OCI-LY3 (cell line): ENCODE results near the gene ISX.
"Not testable (repeated sequence)": the region's sequence is repeated elsewhere in the genome, so short reads cannot be mapped to it uniquely, and the experiment has no call there.

Source experiments
- H2AFZ ChIP-seq: fragments of 200-600, 300-600 bp; shearing (Covaris generic); 2 replicates; pipeline ENCODE4 v1.6.0; 2014; ENCODE audit warnings: antibody characterized with exemption, low read depth, low read length
- H3K27ac ChIP-seq: fragments of 200-600, 300-600 bp; sonication (generic); 2 replicates; pipeline ENCODE4 v1.5.1; 2014; ENCODE audit warnings: mild to moderate bottlenecking, low read length, moderate library complexity, mixed read lengths
- H3K27me3 ChIP-seq: fragments of 200-600, 300-600 bp; sonication (generic); 2 replicates; pipeline ENCODE4 v1.6.1; 2014; ENCODE audit warnings: low read depth, low read length, mixed read lengths
- H3K36me3 ChIP-seq: fragments of 200-600, 300-600 bp; sonication (generic); replicated peaks from 2 replicates; pipeline ENCODE3; 2014; ENCODE audit warnings: low read depth, low read length, mixed read lengths
- H3K4me1 ChIP-seq: fragments of 300-600, 200-600 bp; sonication (generic); 2 replicates; pipeline ENCODE4 v1.6.1; 2014; ENCODE audit warnings: low read length, mixed read lengths
- H3K4me2 ChIP-seq: fragments of 200-600, 300-600 bp; sonication (generic); 2 replicates; pipeline ENCODE4 v1.6.1; 2014; ENCODE audit warnings: low read length, mixed read lengths
- H3K4me3 ChIP-seq: fragments of 300-600, 200-600 bp; sonication (generic); 2 replicates; pipeline ENCODE4 v1.5.1; 2014; ENCODE audit warnings: antibody characterized with exemption, mild to moderate bottlenecking, low read length, moderate library complexity
- H3K79me2 ChIP-seq: fragments of 300-600, 200-600 bp; shearing (Covaris generic); 2 replicates; pipeline ENCODE4 v1.6.1; 2014; ENCODE audit warnings: mild to moderate bottlenecking, low read length, mixed read lengths
- H3K9ac ChIP-seq: fragments of 300-600, 200-600 bp; shearing (Covaris generic); 2 replicates; pipeline ENCODE4 v1.6.0; 2014; ENCODE audit warnings: mild to moderate bottlenecking, low read length, moderate library complexity
- H3K9me3 ChIP-seq: fragments of 200-600, 300-600 bp; shearing (Covaris generic); 2 replicates; pipeline ENCODE4 v1.6.1; 2014; ENCODE audit warnings: low read length, mixed read lengths; ENCODE audit not compliant: insufficient read depth
- H4K20me1 ChIP-seq: fragments of 200-600, 300-600 bp; sonication (generic); 2 replicates; pipeline ENCODE4 v1.6.1; 2016; ENCODE audit warnings: low read length, mixed read lengths; ENCODE audit not compliant: insufficient read depth
- CTCF ChIP-seq: fragments of 200-600, 300-600 bp; sonication (generic); IDR thresholded peaks from 2 replicates; pipeline ENCODE4 v1.5.1; 2014; ENCODE audit warnings: antibody characterized with exemption, low read length, low read depth
- EZH2phosphoT487 ChIP-seq: fragments of 200-600 bp; shearing (Covaris generic); IDR thresholded peaks from 2 replicates; pipeline ENCODE4 v1.6.1; 2018; ENCODE audit warnings: antibody characterized with exemption, mixed run types, low read depth

Gene ISX

GRCh38 chr22:35022291-35022690 lies 43.7 kb upstream of the ISX start:
- Histone ChIP-seq H2AFZ (no peak overlapping the region), H4K20me1 (no peaks in the 10 kb centered on the region), H3K36me3 (no peaks in the 10 kb centered on the region), H3K79me2 (no peaks in the 10 kb centered on the region), H3K4me1 (peaks cover 6% of the 10 kb centered on the region), H3K27ac (no peak overlapping the region), H3K4me2 (no peak overlapping the region), H3K4me3 (no peak overlapping the region), H3K9me3 (no peaks in the 10 kb centered on the region), H3K27me3 (peaks cover 1% of the 10 kb centered on the region; the same call in 1 of the 2 replicates), H3K9ac (no peak overlapping the region)
- TF ChIP-seq EZH2phosphoT487: no peak
- TF ChIP-seq CTCF: no peak

DNA sequence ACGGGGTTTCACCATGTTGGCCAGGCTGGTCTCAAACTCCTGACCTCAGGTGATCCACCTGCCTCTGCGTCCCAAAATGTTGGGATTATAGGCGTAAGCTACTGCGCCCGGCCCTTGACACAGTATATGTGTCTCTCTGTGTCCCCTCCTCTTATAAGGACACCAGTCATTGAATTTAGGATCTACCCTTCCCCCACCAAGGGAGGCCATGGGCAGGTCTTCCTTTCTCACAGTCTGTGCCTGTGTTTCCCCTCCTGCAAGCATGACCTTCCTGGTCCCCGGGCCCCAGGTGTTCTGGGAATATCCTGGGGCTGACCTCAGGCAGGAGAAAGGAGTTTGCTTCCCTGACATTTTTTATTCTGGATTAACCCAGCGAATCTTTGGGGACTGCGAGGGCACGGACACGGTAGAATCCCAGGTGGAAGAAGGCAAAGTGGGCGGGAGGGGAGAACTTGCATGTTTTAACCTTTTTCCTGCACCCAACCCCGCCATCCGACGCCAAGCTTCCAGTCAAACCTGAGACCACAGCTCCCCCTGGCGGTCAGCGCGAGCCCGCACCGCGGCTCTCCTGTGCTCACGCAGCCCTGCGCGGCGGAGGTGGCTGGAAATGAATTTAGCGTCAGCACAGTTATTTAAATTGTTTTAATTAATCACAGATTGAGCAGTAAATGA lies 42.1 kb upstream of the ISX start:
- H3K79me2 ChIP-seq: no peaks in the 10 kb centered on the region
- peak overlapping the region; percentile 52 for H3K4me2 ChIP-seq
- no peak overlapping the region for H3K9ac ChIP-seq
- 0 out of 2 replicates have a peak overlapping the region, but pooled peaks have one; percentile 18 for H3K4me3 ChIP-seq
- no peaks in the 10 kb centered on the region for H3K9me3 ChIP-seq
- H4K20me1 ChIP-seq: no peaks in the 10 kb centered on the region
- H3K27ac ChIP-seq: no peak overlapping the region
- H3K27me3 ChIP-seq: no peaks in the 10 kb centered on the region; the same call in 1 of the 2 replicates
- H2AFZ ChIP-seq: no peak overlapping the region; the same call in 1 of the 2 replicates
- H3K4me1 ChIP-seq: peaks cover 6% of the 10 kb centered on the region
- TF ChIP-seq EZH2phosphoT487 (no peak), CTCF (peak; percentile 99)
- H3K36me3 ChIP-seq: no peaks in the 10 kb centered on the region

- H4K20me1 ChIP-seq: no peaks in the 10 kb centered on the region
- H3K36me3 ChIP-seq: no peaks in the 10 kb centered on the region
- H3K4me1 ChIP-seq: peaks cover 6% of the 10 kb centered on the region
- H3K27me3 ChIP-seq: no peaks in the 10 kb centered on the region; the same call in 1 of the 2 replicates
- peak overlapping the region; percentile 52 for H3K4me2 ChIP-seq
- TF ChIP-seq CTCF (no peak), EZH2phosphoT487 (no peak)
- H3K9ac ChIP-seq: no peak overlapping the region
- no peak overlapping the region for H3K27ac ChIP-seq
- no peak overlapping the region; the same call in 1 of the 2 replicates for H2AFZ ChIP-seq
- H3K9me3 ChIP-seq: no peaks in the 10 kb centered on the region
- H3K4me3 ChIP-seq: no peak overlapping the region
- H3K79me2 ChIP-seq: no peaks in the 10 kb centered on the region
These were observed 41.6 kb upstream of the ISX start for GRCh38 chr22:35024364-35024692.

DNA sequence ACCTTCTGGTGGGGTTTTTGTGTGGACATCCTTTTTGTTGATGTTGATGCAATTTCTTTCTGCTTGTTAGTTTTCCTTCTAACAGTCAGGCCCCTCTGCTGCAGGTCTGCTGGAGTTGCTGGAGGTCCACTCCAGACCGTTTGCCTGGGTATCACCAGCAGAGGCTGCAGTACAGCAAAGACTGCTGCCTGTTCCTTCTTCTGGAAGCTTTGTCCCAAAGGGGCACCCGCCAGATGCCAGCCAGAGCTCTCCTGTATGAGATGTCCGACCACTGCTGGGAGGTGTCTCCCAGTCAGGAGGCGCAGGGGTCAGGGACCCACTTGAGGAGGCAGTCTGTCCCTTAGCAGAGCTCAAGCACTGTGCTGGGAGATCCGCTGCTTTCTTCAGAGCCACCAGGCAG lies 35.8 kb upstream of the ISX start:
- H3K9me3 ChIP-seq, H3K4me3 ChIP-seq, H3K27me3 ChIP-seq, H2AFZ ChIP-seq, H3K4me1 ChIP-seq, H3K79me2 ChIP-seq, H3K4me2 ChIP-seq, H3K27ac ChIP-seq, H3K36me3 ChIP-seq, H4K20me1 ChIP-seq, H3K9ac ChIP-seq: not testable (repeated sequence)
